ENCODE data around the gene METTL27.

- no peak for TF ChIP-seq CBX3 (IDR thresholded peaks at IDR 0.05; ENCODE audit: borderline replicate concordance in 1 of 2, low read length in 2 of 2)
- TF ChIP-seq CBX1 (IDR thresholded peaks at IDR 0.05; ENCODE audit: low read depth): no peak
- no peak for TF ChIP-seq ZNF140 (CRISPR knock-in tag; IDR thresholded peaks at IDR 0.05)
- no peak for TF ChIP-seq CTCF (IDR thresholded peaks at IDR 0.05 in 2 of 3, conservative IDR thresholded peaks at IDR 0.05 in 1 of 3; ENCODE audit: insufficient read depth in 2 of 3, low read depth in 1 of 3, low read length in 3 of 3)
- TF ChIP-seq SREBF2 (CRISPR knock-in tag; IDR thresholded peaks at IDR 0.05): no peak
- no peak for TF ChIP-seq ZNF764 (CRISPR knock-in tag; IDR thresholded peaks at IDR 0.05; ENCODE audit: low read depth)
Measured at GRCh38 chr7:73830681-73831583, 11.4 kb downstream of the METTL27 start, which contains the start of gene CLDN4.
